Caco-2 (cell line): Measurements from ENCODE around the gene LMOD3. TPM values are rescaled to one million over a fixed set of nuclear protein-coding genes. Genes with fewer than 3 reads are reported as not detected.
A peak's percentile ranks its signal among the peaks of the same experiment; 100 is the strongest.

ENCODE experiments used
- BruUV-seq: library from RNA; stranded (reverse); fragments of 400-500 nt; replicated peaks from 2 replicates; lab custom pipeline; 2021; lab: Mats Ljungman, UMichigan
- CTCF ChIA-PET: fragments of 300-600 bp; sonication (Branson Sonifier 250); formaldehyde crosslinking; loops from one replicate; lab custom pipeline; 2022; ENCODE audit warnings: antibody characterized with exemption; lab: Charles Lee
- POLR2A ChIA-PET: fragments of 300-600 bp; sonication (Branson Sonifier 250); formaldehyde crosslinking; loops from one replicate; lab custom pipeline; 2022; ENCODE audit warnings: antibody characterized with exemption; lab: Charles Lee
- DNase-seq, 2 experiments: peaks; one replicate each; pipeline versions ENCODE4 v3.0.0 to v3.0.0-alpha.2; 2020 to 2022
- H3K27me3 ChIP-seq: replicated peaks from 2 replicates; pipeline ENCODE4 v1.6.0; 2011; ENCODE audit warnings: low read length; ENCODE audit not compliant: control insufficient read depth, insufficient read depth
- H3K36me3 ChIP-seq: 2 replicates; pipeline ENCODE4 v1.5.1; 2011; ENCODE audit warnings: low read length; ENCODE audit not compliant: control insufficient read depth, insufficient read depth
- H3K4me1 ChIP-seq: fragments of 250-450 bp; sonication (Bioruptor Pico); 2 replicates; pipeline ENCODE4 v1.5.1; 2020; ENCODE audit warnings: mild to moderate bottlenecking
- H3K4me3 ChIP-seq: 2 replicates; pipeline ENCODE4 v1.5.1; 2011; ENCODE audit warnings: low read depth, mild to moderate bottlenecking, control low read depth, low read length
- H3K9me3 ChIP-seq: fragments of 250-450 bp; sonication (Bioruptor Pico); 2 replicates; pipeline ENCODE4 v1.5.1; 2020; ENCODE audit warnings: mild to moderate bottlenecking, moderate library complexity
- H3K27ac Mint-ChIP-seq: one replicate; pipeline ENCODE4 v1.8.0; 2022; ENCODE audit warnings: mixed read lengths; ENCODE audit not compliant: unreplicated experiment
- H3K27me3 Mint-ChIP-seq: one replicate; pipeline ENCODE4 v1.8.0; 2022; ENCODE audit warnings: mixed read lengths; ENCODE audit not compliant: insufficient read depth, unreplicated experiment
- H3K36me3 Mint-ChIP-seq: one replicate; pipeline ENCODE4 v1.8.0; 2022; ENCODE audit warnings: mild to moderate bottlenecking, mixed read lengths; ENCODE audit not compliant: insufficient read depth, unreplicated experiment
- H3K4me1 Mint-ChIP-seq: one replicate; pipeline ENCODE4 v1.8.0; 2022; ENCODE audit warnings: low read depth, mixed read lengths; ENCODE audit not compliant: unreplicated experiment
- H3K4me3 Mint-ChIP-seq: one replicate; pipeline ENCODE4 v1.8.0; 2022; ENCODE audit warnings: mild to moderate bottlenecking, moderate library complexity, mixed read lengths; ENCODE audit not compliant: unreplicated experiment
- H3K9me3 Mint-ChIP-seq: one replicate; pipeline ENCODE4 v1.8.0; 2022; ENCODE audit warnings: mixed read lengths; ENCODE audit not compliant: unreplicated experiment
- CTCF ChIP-seq, 2 experiments: fragments of 200-600 bp in 1 of 2; IDR thresholded peaks; 1 replicate in 1 of 2; 2 replicates in 1 of 2; pipeline versions ENCODE4 v1.5.1 to v1.8.0; 2011 to 2022; ENCODE audit warnings: antibody characterized with exemption in 1 of 2, control low read depth in 1 of 2, inconsistent platforms in 1 of 2, low read depth in 1 of 2, low read length in 1 of 2, mild to moderate bottlenecking in 1 of 2, moderate library complexity in 1 of 2; ENCODE audit not compliant: insufficient read depth in 1 of 2, severe bottlenecking in 1 of 2, unreplicated experiment in 1 of 2
- intact Hi-C: fragments of 100-400 bp; cut with micrococcal nuclease; formaldehyde crosslinking; loops from one replicate; pipeline ENCODE4 v1.10.0; 2022; ENCODE audit not compliant: unreplicated experiment
- total RNA-seq: library from RNA; stranded (reverse); gene quantifications from 2 replicates; pipeline ENCODE4 v1.2.3, GENCODE V29; 2022

Gene LMOD3
- total RNA-seq, 1 experiment from 2014 or later, result not detected

- Mint-ChIP-seq H3K9me3 (no peaks in the 10 kb centered on the region), H3K27ac (no peak overlapping the region), H3K4me3 (no peak overlapping the region), H3K36me3 (no peaks in the 10 kb centered on the region), H3K4me1 (no peaks in the 10 kb centered on the region), H3K27me3 (no peaks in the 10 kb centered on the region)
- H3K27me3 ChIP-seq, result no peaks in the 10 kb centered on the region
- CTCF ChIA-PET, result no interaction called here
- H3K36me3 ChIP-seq, result no peaks in the 10 kb centered on the region
- peaks cover 8% of the 10 kb centered on the region; the same call in 1 of the 2 replicates for H3K4me1 ChIP-seq
- intact Hi-C loops, result no loop called here
- TF ChIP-seq CTCF (IDR thresholded peaks at IDR 0.05; ENCODE audit: insufficient read depth in 1 of 2, low read depth in 1 of 2, low read length in 1 of 2, severe bottlenecking in 1 of 2, unreplicated experiment in 1 of 2), result no peak
- BruUV-seq, result no TSS peak
- H3K4me3 ChIP-seq, result no peak overlapping the region
- no peaks in the 10 kb centered on the region for H3K9me3 ChIP-seq
- POLR2A ChIA-PET, result no interaction called here
- DNase-seq, result no peak
Measured at GRCh38 chr3:69119138-69119537, 3.3 kb downstream of the LMOD3 start.

GRCh38 chr3:69118555-69118954 lies 3.8 kb downstream of the LMOD3 start:
- Histone ChIP-seq H3K36me3 (no peaks in the 10 kb centered on the region), H3K4me1 (peaks cover 8% of the 10 kb centered on the region; the same call in 1 of the 2 replicates), H3K27me3 (no peaks in the 10 kb centered on the region), H3K9me3 (no peaks in the 10 kb centered on the region), H3K4me3 (no peak overlapping the region)
- H3K27ac Mint-ChIP-seq, result no peak overlapping the region
- no peaks in the 10 kb centered on the region for H3K4me1 Mint-ChIP-seq
- no peak overlapping the region for H3K4me3 Mint-ChIP-seq
- POLR2A ChIA-PET, result no interaction called here
- intact Hi-C loops, result no loop called here
- no peak for DNase-seq
- no peaks in the 10 kb centered on the region for H3K36me3 Mint-ChIP-seq
- CTCF ChIA-PET, result no interaction called here
- no peak for TF ChIP-seq CTCF (IDR thresholded peaks at IDR 0.05; ENCODE audit: insufficient read depth in 1 of 2, low read depth in 1 of 2, low read length in 1 of 2, severe bottlenecking in 1 of 2, unreplicated experiment in 1 of 2)
- H3K9me3 Mint-ChIP-seq, result no peaks in the 10 kb centered on the region
- H3K27me3 Mint-ChIP-seq, result no peaks in the 10 kb centered on the region
- BruUV-seq, result no TSS peak

- BruUV-seq, result no TSS peak
- ChIA-PET CTCF (no interaction called here), POLR2A (no interaction called here)
- Mint-ChIP-seq H3K9me3 (no peaks in the 10 kb centered on the region), H3K27me3 (no peaks in the 10 kb centered on the region), H3K4me1 (no peaks in the 10 kb centered on the region), H3K36me3 (no peaks in the 10 kb centered on the region), H3K27ac (no peak overlapping the region), H3K4me3 (no peak overlapping the region)
- TF ChIP-seq CTCF (IDR thresholded peaks at IDR 0.05; ENCODE audit: insufficient read depth in 1 of 2, low read depth in 1 of 2, low read length in 1 of 2, severe bottlenecking in 1 of 2, unreplicated experiment in 1 of 2), result no peak
- no peaks in the 10 kb centered on the region for H3K27me3 ChIP-seq
- no peaks in the 10 kb centered on the region for H3K36me3 ChIP-seq
- intact Hi-C loops, result no loop called here
- H3K9me3 ChIP-seq, result no peaks in the 10 kb centered on the region
- peaks cover 8% of the 10 kb centered on the region; the same call in 1 of the 2 replicates for H3K4me1 ChIP-seq
- no peak overlapping the region for H3K4me3 ChIP-seq
- peak; percentile 18 to 43 for DNase-seq
Measured at GRCh38 chr3:69116897-69117296, 5.5 kb downstream of the LMOD3 start.
